NCI-H2171 treated with DMSO at 0.1 percent for 48 hours (cell line): ENCODE results near the gene TMED8.
"Not testable (repeated sequence)": the region's sequence is repeated elsewhere in the genome, so short reads cannot be mapped to it uniquely, and the experiment has no call there.

Experiments used
- DNase-seq: peaks from one replicate; lab custom pipeline; 2025; lab: John Stamatoyannopoulos, UW

Gene TMED8

GRCh38 chr14:77322250-77322902 lies 54.5 kb downstream of the TMED8 start:
- no peak for DNase-seq

GRCh38 chr14:77320238-77320935 lies 56.5 kb downstream of the TMED8 start, which contains the start of gene POMT2:
Gene POMT2 (minus strand): TSS chr14:77320883. CDS start chr14:77320681, 202 bp downstream.
- DNase-seq: peak; percentile 88

GRCh38 chr14:77319422-77319821 lies 57.5 kb downstream of the TMED8 start:
- DNase-seq: no peak

- DNase-seq: not testable (repeated sequence)
Observed at GRCh38 chr14:77318756-77319155, 58.1 kb downstream of the TMED8 start.

GRCh38 chr14:77318006-77318553 lies 58.8 kb downstream of the TMED8 start:
- DNase-seq: no peak

- peak; percentile 95 for DNase-seq
Observed at GRCh38 chr14:77316872-77317301, 60.0 kb downstream of the TMED8 start.

GRCh38 chr14:77316195-77316505 lies 60.7 kb downstream of the TMED8 start:
- DNase-seq: no peak

- DNase-seq: no peak
Observed at GRCh38 chr14:77314539-77315457, 62.1 kb downstream of the TMED8 start.

- DNase-seq: no peak
Observed at GRCh38 chr14:77314043-77314442, 62.9 kb downstream of the TMED8 start.

- no peak for DNase-seq
Observed at GRCh38 chr14:77313371-77313770, 63.5 kb downstream of the TMED8 start.

- no peak for DNase-seq
Observed at GRCh38 chr14:77311217-77311616, 65.7 kb downstream of the TMED8 start.

GRCh38 chr14:77310026-77310425 lies 66.9 kb downstream of the TMED8 start:
- DNase-seq: peak; percentile 25

- DNase-seq: no peak
Observed at GRCh38 chr14:77309131-77309530, 67.8 kb downstream of the TMED8 start.

- no peak for DNase-seq
Observed at GRCh38 chr14:77306851-77307496, 69.9 kb downstream of the TMED8 start.

GRCh38 chr14:77306416-77306815 lies 70.5 kb downstream of the TMED8 start:
- no peak for DNase-seq

GRCh38 chr14:77305696-77306095 lies 71.2 kb downstream of the TMED8 start:
- no peak for DNase-seq

GRCh38 chr14:77303417-77304156 lies 73.3 kb downstream of the TMED8 start:
- DNase-seq: no peak

GRCh38 chr14:77302926-77303325 lies 74.0 kb downstream of the TMED8 start:
- DNase-seq: no peak

- peak; percentile 56 for DNase-seq
Observed at GRCh38 chr14:77301103-77301502, 75.8 kb downstream of the TMED8 start.

GRCh38 chr14:77299771-77300170 lies 77.1 kb downstream of the TMED8 start:
- DNase-seq: no peak

- no peak for DNase-seq
Observed at GRCh38 chr14:77296906-77297305, 80.0 kb downstream of the TMED8 start.
